Measurements from ENCODE around the gene MYO10. TPM values are rescaled to one million over a fixed set of nuclear protein-coding genes. Genes with fewer than 3 reads are reported as not detected.
A peak's percentile ranks its signal among the peaks of the same experiment; 100 is the strongest.

MYO10 gene
- total RNA-seq, 4 donors from 2014 or later: 34.7 to 122 (median 71.2) TPM

GRCh38 chr5:16736158-16736995 lies 199.7 kb downstream of the MYO10 start:
- H3K9me3 ChIP-seq: no peaks in the 10 kb centered on the region
- peaks cover 0 to 18% (median 0%) of the 10 kb centered on the region in 3 donors for H3K36me3 ChIP-seq
- no peaks in the 10 kb centered on the region for H3K27me3 ChIP-seq
- peak in 2 of 3 donors; percentile 55 to 73 for DNase-seq
- TF ChIP-seq CTCF (IDR thresholded peaks at IDR 0.05) (no peak), POLR2A (IDR thresholded peaks at IDR 0.05) (no peak)
- H3K4me3 ChIP-seq: peak overlapping the region in 2 of 4 donors; percentile 9 to 14
- H3K4me1 ChIP-seq: peaks cover 0 to 27% (median 0%) of the 10 kb centered on the region in 4 donors
- peak overlapping the region in 3 of 4 donors; percentile 59 to 81 (median 77) for H3K27ac ChIP-seq

DNA sequence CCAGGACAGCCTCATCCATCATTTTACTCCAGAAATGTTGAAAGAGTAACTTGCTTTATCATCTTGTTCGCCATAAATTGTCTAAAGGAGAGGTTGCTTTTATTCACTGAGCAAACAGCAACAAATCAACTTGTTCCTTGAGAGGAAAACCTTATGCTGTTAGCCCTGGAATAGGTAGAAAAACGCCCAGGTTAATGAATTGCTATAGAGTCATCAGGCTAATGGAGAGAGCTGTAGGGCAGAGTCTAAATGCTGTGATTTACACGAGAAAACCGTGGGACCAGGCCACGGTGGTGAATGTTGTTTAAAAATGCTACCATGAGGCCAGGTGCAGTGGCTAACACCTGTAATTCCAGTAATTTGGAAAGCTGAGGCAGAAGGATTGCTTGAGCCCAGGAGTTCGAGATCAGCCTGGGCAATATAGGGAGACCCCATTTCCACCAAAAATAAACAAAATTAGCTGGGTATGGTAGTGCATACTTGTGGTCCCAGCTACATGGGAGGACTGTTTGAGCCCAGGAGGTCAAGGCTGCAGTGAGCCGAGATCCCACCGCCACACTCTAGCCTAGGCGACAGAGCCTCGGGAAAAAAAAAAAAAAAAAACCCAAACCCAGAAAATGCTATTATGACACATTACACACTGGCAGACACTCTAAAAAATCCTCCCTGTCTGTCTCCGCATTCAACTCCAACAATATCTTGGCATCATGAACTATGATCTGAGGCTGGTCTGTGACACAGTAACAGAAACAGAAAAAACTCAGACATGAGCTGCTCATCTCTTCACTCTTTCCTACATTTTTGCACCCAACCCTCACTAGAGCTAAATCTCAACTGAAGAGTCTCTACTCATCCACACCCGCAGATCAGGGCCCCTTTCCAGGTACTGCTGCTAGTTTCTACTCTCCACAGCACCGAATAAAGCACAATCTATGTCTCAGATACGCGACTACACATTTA lies 200.7 kb downstream of the MYO10 start:
- TF ChIP-seq POLR2A (IDR thresholded peaks at IDR 0.05) (no peak), CTCF (IDR thresholded peaks at IDR 0.05) (no peak)
- Histone ChIP-seq H3K36me3 (peaks cover 0 to 20% (median 0%) of the 10 kb centered on the region in 3 donors), H3K4me1 (peaks cover 0 to 27% (median 0%) of the 10 kb centered on the region in 4 donors), H3K9me3 (no peaks in the 10 kb centered on the region), H3K27me3 (no peaks in the 10 kb centered on the region), H3K4me3 (peak overlapping the region in 1 of 4 donors; percentile 14), H3K27ac (peak overlapping the region in 3 of 4 donors; percentile 59 to 81 (median 77))
- no peak for DNase-seq

DNA sequence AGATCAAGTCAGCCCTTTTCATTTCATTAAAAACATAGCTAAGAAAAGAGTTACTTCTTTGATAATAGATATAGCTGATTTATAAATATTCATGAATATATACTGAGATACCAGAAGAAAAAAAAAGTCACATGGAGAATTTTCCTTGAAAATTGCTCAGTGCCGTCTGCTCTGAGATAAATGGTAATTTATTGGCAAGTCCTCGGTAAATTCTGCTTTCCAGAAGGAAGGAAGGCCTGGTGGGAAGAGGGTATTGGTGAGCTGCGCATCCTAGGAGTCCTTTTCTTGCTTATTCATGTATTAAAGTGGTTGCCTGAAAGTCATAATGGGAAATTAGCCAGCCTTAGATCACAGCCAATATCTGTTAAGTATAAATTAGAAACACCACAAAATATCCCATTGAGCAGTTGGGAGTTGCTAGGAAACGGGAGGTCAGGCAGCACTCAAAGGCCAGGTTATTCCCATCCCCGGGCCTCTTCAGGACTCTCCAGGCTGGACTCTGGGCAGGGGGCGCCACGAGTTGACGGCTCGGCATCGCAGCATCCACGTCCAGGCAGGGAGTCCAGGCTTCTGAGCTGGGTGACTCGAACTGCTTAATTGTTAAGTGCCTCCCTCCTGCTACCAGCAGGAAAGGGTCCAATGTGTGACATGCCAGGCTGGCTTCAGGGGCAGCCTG lies 202.6 kb downstream of the MYO10 start:
- Histone ChIP-seq H3K9me3 (no peaks in the 10 kb centered on the region), H3K36me3 (peaks cover 0 to 15% (median 0%) of the 10 kb centered on the region in 3 donors), H3K27me3 (no peaks in the 10 kb centered on the region), H3K4me1 (peaks cover 0 to 27% (median 0%) of the 10 kb centered on the region in 4 donors), H3K4me3 (no peak overlapping the region), H3K27ac (no peak overlapping the region)
- TF ChIP-seq CTCF (IDR thresholded peaks at IDR 0.05) (no peak), POLR2A (IDR thresholded peaks at IDR 0.05) (no peak)
- DNase-seq: no peak

DNA sequence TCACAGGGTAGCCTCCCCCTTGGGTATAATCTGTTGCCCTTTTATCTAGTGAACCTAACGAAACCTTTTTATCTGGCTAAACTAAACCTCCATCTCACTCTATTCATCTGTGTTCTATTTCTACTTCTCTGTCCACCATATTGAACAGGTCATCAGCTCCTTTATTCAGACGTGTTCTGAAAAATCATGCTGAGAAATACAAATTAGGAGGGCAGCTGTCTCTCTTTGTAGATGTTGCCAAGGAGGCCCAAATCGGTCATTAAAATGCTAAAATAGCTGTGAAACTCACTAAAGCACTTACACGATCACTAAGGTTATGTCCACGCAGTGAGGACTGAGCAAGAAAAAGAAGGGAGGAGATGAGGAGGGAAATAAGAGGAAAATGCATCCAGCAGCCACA lies 203.7 kb downstream of the MYO10 start:
- peaks cover 0 to 15% (median 0%) of the 10 kb centered on the region in 3 donors for H3K36me3 ChIP-seq
- TF ChIP-seq CTCF (IDR thresholded peaks at IDR 0.05): no peak
- no peak for TF ChIP-seq POLR2A (IDR thresholded peaks at IDR 0.05)
- peaks cover 0 to 35% (median 0%) of the 10 kb centered on the region in 4 donors for H3K4me1 ChIP-seq
- no peaks in the 10 kb centered on the region for H3K9me3 ChIP-seq
- H3K4me3 ChIP-seq: no peak overlapping the region
- H3K27me3 ChIP-seq: no peaks in the 10 kb centered on the region
- DNase-seq: no peak
- H3K27ac ChIP-seq: no peak overlapping the region

Data from Peyer's patch (tissue), 4 donors.